AG09319 (cell line): Measurements from ENCODE around the gene ENOX1.

Experiments
- DNase-seq: peaks from one replicate; pipeline ENCODE4 v3.0.0-alpha.2; 2010; ENCODE audit warnings: low read depth; ENCODE audit errors: extremely low read depth
- TF ChIP-seq, protein P1 (sequence below): IDR thresholded peaks from 2 replicates; pipeline ENCODE4 v1.5.1; 2011; ENCODE audit warnings: low read depth, mild to moderate bottlenecking, inconsistent platforms, low read length, moderate library complexity

The ENOX1 gene

DNA sequence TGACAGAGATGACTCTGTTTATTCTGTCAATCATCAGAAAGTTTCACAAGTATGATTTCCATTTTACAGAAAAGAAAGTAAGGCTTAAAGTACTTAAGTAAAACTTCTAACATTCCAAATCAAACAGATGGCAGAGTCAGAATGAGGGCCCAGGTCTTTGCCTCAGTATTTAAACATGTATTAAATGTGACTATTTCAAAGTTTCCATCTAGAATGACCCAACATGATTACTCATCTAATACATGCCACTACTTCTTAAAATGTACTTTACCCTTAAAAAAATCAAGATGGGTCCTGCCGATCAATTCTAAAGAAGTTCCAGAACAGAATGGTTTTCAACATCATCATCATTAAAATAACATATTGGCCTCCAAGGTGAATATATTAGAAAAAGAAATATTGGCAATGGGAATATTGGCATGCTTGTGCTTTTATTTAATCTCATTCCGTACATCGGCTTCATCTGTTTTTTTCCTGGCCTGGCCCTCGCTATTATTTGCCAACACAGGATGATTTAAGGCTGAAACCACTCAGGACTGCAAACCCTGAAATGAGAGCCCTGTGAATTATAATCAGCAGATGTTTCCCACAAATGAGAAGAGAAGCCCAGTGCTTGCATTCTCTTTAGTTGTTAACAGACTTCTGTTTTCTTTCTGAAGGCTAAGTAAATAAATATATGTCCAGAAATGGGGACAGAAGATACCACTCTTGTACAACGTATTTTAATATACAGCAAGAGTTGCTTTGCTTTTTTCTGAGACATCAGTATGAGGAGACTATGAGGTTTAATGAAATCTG lies 423.4 kb downstream of the ENOX1 start:
- TF ChIP-seq, protein P1, sequence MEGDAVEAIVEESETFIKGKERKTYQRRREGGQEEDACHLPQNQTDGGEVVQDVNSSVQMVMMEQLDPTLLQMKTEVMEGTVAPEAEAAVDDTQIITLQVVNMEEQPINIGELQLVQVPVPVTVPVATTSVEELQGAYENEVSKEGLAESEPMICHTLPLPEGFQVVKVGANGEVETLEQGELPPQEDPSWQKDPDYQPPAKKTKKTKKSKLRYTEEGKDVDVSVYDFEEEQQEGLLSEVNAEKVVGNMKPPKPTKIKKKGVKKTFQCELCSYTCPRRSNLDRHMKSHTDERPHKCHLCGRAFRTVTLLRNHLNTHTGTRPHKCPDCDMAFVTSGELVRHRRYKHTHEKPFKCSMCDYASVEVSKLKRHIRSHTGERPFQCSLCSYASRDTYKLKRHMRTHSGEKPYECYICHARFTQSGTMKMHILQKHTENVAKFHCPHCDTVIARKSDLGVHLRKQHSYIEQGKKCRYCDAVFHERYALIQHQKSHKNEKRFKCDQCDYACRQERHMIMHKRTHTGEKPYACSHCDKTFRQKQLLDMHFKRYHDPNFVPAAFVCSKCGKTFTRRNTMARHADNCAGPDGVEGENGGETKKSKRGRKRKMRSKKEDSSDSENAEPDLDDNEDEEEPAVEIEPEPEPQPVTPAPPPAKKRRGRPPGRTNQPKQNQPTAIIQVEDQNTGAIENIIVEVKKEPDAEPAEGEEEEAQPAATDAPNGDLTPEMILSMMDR, result no peak
- DNase-seq, result peak; percentile 57

DNA sequence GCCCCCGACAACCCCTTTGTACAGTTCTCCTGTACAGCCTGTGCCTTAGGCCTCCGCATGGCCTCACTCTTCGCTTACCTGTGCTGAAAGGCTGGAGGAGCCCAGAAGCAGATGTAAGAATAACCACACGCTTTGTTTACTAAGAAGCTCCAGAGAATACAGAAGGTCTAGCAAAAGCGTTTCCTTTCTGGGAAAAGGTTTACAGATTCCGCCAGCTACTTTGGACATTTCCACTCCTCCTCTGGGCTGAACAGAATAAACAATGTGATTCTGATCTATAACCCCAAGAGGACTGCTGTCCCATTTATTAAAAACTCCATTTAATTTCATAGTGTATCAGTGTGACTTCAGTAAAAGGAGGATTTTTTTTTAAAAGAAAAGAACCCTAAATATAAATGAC lies 424.2 kb downstream of the ENOX1 start:
- no peak for DNase-seq
- TF ChIP-seq, protein P1, result no peak

DNA sequence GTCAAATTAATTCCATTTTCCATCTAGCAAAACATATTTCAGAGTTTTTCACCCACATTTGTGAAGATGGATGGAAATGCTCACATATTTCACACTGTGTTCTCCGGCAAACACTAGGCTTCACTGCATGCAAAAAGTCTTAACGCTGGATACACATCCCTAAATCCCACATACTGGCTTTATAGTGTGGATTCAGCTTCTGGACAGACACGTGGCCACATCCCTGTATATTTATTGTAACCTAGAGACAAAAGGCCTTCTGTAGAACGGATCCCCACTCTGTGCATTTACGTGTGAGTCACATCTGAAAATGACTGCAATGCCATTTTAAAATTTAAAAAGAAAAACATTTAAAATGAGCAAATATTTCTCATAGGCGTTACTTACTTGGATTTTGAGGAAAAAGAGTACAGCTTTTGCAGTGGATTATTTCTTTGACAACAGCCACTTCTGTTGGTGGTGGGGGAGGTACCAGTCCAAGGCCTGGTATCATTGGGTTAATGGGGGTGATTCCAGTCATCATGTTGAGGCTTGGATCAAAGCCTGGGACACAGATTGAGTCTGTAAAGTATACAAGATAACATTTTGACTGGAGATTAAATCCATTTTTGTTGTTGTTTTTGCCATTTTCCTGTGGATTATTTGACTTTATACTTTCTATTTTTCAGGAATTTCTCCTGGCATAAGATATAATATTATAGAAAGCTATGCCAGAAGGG lies 425.7 kb downstream of the ENOX1 start:
- TF ChIP-seq, protein P1, result no peak
- DNase-seq, result no peak

DNA sequence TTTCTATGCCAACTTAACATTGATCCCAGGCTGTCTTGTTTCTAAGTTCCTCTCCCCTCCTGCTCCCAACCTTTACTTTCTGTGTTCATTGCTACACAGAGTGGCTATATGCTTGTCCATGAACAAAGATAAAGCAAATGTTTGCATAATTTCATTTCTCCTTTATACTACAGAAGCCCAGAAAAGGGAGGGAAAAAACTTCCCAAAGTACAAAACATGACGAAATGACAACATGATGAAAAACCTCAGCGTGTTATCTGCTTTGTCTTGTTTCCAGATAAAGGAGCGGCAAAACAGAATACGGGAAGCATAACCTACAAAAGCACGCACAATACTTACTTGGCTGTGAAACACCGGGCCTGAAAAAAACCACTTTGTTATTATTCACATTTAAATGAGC lies 426.6 kb downstream of the ENOX1 start:
- TF ChIP-seq, protein P1, result no peak
- no peak for DNase-seq

DNA sequence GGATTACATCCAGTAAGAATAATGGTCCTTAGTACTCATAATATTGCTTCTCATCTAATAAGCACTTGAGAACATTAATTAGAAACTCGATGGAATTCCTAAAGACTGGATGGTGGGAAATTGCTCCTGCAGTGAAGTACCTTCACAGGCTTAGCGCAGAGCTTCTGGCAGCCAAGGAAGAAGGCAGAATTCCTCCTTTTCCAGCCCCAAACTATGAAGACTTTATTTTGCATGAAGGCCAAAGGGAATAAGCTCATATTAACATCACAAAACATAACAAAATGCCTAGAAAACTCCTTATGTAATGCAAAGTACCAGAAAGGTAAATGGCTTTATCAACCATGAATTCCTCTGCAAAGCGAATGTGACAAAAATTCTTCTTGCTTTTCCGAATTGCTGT lies 427.2 kb downstream of the ENOX1 start:
- TF ChIP-seq, protein P1, result no peak
- DNase-seq, result no peak

DNA sequence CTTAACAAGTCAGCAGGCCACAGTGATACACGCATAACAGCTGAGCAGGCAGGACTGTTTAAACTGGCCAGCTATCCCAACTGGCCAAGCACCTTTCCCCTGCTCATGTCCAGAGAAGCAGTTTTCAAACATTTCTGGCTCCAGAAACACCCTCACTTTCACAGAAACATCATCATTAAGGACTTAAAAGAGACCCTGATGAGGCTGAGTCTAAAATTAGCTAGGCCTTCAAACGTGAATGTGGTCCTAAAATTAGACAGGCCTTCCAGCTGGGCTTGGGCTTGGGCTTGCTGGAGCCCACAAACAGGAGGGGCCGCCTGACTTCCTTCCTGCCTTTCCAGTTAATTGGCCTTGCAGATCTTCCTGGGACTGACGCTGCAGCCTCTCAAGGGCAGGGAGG lies 429.2 kb downstream of the ENOX1 start:
- TF ChIP-seq, protein P1, result no peak
- DNase-seq, result no peak

DNA sequence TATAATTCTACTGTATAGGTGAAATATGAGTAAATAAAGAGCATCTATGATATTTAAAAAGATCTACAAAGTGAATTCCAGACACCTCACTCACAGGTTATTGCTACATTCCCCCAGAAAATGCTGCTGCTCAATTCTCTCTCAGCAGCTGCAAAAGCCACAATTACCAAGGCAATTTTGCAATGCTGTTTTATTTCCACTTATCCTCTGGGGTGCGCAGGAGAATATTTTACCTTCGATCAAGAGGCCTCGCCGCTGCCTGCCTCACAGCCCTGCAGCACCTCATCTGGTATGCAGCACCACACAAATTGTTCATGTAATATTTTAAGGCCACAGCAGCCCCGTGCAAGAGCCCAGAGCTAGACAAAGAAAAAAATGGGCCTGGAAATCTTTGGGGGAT lies 430.2 kb downstream of the ENOX1 start:
- TF ChIP-seq, protein P1, result no peak
- DNase-seq, result no peak
